ENCODE data around the gene CCDC142. TPM values are rescaled to one million over a fixed set of nuclear protein-coding genes. Genes with fewer than 3 reads are reported as not detected.

CCDC142 gene
- total and polyA plus RNA-seq, 2 of the 8 experiments (the other 6 are each of a cell fraction or from before 2014, with no cell fraction given), result 6.0 to 10.7 TPM

DNA sequence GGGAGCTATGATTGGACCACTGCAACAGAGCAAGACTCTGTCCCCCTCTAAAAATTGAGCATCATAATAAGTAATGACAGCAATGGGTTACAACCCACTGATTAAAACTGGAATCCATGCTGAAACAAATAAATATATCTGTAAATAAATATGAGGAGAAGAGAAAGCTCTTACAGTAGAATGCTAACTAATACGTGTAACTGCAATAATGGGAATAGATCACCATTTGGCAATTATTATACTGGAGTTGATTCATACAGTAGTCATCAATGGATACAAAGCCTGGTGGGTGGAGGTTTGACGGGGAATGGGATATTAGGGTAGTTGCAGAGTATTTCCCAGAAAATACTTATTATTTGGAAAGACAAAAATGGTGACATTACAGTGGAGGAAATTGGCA is 34.0 kb downstream of the CCDC142 start (continued):
- TF ChIP-seq ATF2 (IDR thresholded peaks at IDR 0.05; ENCODE audit: low read length), result no peak
- no peak for TF ChIP-seq BCL11A (IDR thresholded peaks at IDR 0.05; ENCODE audit: low read depth in 2 of 2, low read length in 2 of 2)
- TF ChIP-seq BACH1 (IDR thresholded peaks at IDR 0.05; ENCODE audit: low read length), result no peak

Measured in H1 (cell line).